K562 (cell line): ENCODE data around the gene UVRAG.

Experiments used
- EP300 ChIP-seq: IDR thresholded peaks from 2 replicates; pipeline ENCODE4 v1.6.1; 2012; ENCODE audit warnings: low read length, improper control_type of control experiment
- HDGF ChIP-seq: fragments of 450-650 bp; IDR thresholded peaks from 2 replicates; pipeline ENCODE4 v1.6.1; 2016
- KLF10 ChIP-seq: fragments of 250-450 bp; sonication (Bioruptor Pico); IDR thresholded peaks from 2 replicates; pipeline ENCODE4 v1.6.1; 2021; ENCODE audit warnings: matching md5 sums
- PCBP2 ChIP-seq: fragments of 200-400 bp; formaldehyde crosslinking; IDR thresholded peaks from 2 replicates; pipeline ENCODE4 v1.6.1; 2018; ENCODE audit warnings: low read length, low read depth, mild to moderate bottlenecking, moderate library complexity; ENCODE audit not compliant: poor library complexity, severe bottlenecking
- POLR2A ChIP-seq: fragments of 450-650 bp; conservative IDR thresholded peaks from 2 replicates; pipeline ENCODE4 v1.6.1; 2016
- PTBP1 ChIP-seq: fragments of 200-400 bp; formaldehyde crosslinking; IDR thresholded peaks from 2 replicates; pipeline ENCODE4 v1.6.1; 2017; ENCODE audit warnings: low read depth, low read length
- RBM22 ChIP-seq: fragments of 200-400 bp; formaldehyde crosslinking; IDR thresholded peaks from 2 replicates; pipeline ENCODE4 v1.6.1; 2018; ENCODE audit warnings: low read length, low read depth; ENCODE audit not compliant: poor library complexity, severe bottlenecking
- RCOR1 ChIP-seq, 2 experiments: IDR thresholded peaks; 2 replicates each; pipeline ENCODE4 v1.6.1; 2012; ENCODE audit warnings: low read depth in 2 of 2, low read length in 2 of 2, borderline replicate concordance in 1 of 2, improper control_type of control experiment in 1 of 2
- SMAD1 ChIP-seq: fragments of 150-350 bp; IDR thresholded peaks from 2 replicates; pipeline ENCODE4 v1.6.1; 2014; ENCODE audit warnings: low read length, low read depth; ENCODE audit not compliant: partially characterized antibody
- ZNF561 ChIP-seq: fragments of 450-650 bp; formaldehyde crosslinking; conservative IDR thresholded peaks from 2 replicates; pipeline ENCODE4 v1.4.0; 2020; ENCODE audit warnings: mild to moderate bottlenecking, moderate library complexity
- TF ChIP-seq, protein P1 (sequence below): fragments of 450-650 bp; IDR thresholded peaks from 2 replicates; pipeline ENCODE4 v1.6.1; 2017; ENCODE audit warnings: mild to moderate bottlenecking, moderate library complexity
- TF ChIP-seq, protein P2 (sequence below), 3 experiments: IDR thresholded peaks in 2 of 3; conservative IDR thresholded peaks in 1 of 3; 2 replicates each; pipeline ENCODE4 v1.5.1; 2011 to 2012; ENCODE audit warnings: low read length in 3 of 3, mild to moderate bottlenecking in 3 of 3, control low read depth in 2 of 3, improper control_type of control experiment in 1 of 3, inconsistent platforms in 1 of 3, low read depth in 1 of 3, mixed read lengths in 1 of 3, moderate library complexity in 1 of 3; ENCODE audit not compliant: insufficient read depth in 2 of 3
- TF ChIP-seq, protein P3 (sequence below): fragments of 450-650 bp; formaldehyde crosslinking; IDR thresholded peaks from 2 replicates; pipeline ENCODE4 v1.4.0; 2022; ENCODE audit warnings: missing genetic modification characterization
- TF ChIP-seq, protein P4 (sequence below): fragments of 450-650 bp; IDR thresholded peaks from 2 replicates; pipeline ENCODE4 v1.7.1; 2018; ENCODE audit warnings: mild to moderate bottlenecking, low read depth; ENCODE audit not compliant: partially characterized antibody

DNA sequence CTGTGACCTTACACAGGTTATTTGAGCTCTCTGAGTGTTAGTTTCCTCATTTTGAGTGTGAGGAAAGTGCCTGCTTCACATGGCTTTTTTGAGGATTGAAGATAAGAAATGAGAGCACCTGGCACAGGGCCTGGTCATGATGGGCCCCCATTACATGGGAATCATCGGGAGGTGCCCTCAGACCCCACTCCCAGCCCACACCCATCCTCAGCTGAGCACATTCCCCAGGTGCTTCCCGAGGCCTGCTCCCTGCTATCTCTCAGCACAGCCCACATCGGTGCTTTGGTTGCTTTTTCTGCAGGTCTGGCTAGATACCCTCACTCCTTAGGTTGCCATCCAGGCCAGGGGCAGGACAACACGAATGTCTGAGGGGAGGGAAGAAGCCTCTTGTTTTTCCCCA lies 29.8 kb upstream of the UVRAG start:
- TF ChIP-seq, protein P1, sequence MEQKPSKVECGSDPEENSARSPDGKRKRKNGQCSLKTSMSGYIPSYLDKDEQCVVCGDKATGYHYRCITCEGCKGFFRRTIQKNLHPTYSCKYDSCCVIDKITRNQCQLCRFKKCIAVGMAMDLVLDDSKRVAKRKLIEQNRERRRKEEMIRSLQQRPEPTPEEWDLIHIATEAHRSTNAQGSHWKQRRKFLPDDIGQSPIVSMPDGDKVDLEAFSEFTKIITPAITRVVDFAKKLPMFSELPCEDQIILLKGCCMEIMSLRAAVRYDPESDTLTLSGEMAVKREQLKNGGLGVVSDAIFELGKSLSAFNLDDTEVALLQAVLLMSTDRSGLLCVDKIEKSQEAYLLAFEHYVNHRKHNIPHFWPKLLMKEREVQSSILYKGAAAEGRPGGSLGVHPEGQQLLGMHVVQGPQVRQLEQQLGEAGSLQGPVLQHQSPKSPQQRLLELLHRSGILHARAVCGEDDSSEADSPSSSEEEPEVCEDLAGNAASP, result no peak
- TF ChIP-seq PTBP1, result no peak
- no peak for TF ChIP-seq RBM22
- TF ChIP-seq, protein P2, sequence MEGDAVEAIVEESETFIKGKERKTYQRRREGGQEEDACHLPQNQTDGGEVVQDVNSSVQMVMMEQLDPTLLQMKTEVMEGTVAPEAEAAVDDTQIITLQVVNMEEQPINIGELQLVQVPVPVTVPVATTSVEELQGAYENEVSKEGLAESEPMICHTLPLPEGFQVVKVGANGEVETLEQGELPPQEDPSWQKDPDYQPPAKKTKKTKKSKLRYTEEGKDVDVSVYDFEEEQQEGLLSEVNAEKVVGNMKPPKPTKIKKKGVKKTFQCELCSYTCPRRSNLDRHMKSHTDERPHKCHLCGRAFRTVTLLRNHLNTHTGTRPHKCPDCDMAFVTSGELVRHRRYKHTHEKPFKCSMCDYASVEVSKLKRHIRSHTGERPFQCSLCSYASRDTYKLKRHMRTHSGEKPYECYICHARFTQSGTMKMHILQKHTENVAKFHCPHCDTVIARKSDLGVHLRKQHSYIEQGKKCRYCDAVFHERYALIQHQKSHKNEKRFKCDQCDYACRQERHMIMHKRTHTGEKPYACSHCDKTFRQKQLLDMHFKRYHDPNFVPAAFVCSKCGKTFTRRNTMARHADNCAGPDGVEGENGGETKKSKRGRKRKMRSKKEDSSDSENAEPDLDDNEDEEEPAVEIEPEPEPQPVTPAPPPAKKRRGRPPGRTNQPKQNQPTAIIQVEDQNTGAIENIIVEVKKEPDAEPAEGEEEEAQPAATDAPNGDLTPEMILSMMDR (IDR thresholded peaks at IDR 0.05 in 2 of 3, conservative IDR thresholded peaks at IDR 0.05 in 1 of 3; ENCODE audit: insufficient read depth in 2 of 3, low read depth in 1 of 3, low read length in 3 of 3), result no peak
- TF ChIP-seq, protein P3, sequence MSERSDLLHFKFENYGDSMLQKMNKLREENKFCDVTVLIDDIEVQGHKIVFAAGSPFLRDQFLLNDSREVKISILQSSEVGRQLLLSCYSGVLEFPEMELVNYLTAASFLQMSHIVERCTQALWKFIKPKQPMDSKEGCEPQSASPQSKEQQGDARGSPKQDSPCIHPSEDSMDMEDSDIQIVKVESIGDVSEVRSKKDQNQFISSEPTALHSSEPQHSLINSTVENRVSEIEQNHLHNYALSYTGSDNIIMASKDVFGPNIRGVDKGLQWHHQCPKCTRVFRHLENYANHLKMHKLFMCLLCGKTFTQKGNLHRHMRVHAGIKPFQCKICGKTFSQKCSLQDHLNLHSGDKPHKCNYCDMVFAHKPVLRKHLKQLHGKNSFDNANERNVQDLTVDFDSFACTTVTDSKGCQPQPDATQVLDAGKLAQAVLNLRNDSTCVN (CRISPR knock-in tag), result no peak
- TF ChIP-seq EP300, result no peak
- TF ChIP-seq KLF10 (CRISPR knock-in tag), result no peak
- TF ChIP-seq, protein P4, sequence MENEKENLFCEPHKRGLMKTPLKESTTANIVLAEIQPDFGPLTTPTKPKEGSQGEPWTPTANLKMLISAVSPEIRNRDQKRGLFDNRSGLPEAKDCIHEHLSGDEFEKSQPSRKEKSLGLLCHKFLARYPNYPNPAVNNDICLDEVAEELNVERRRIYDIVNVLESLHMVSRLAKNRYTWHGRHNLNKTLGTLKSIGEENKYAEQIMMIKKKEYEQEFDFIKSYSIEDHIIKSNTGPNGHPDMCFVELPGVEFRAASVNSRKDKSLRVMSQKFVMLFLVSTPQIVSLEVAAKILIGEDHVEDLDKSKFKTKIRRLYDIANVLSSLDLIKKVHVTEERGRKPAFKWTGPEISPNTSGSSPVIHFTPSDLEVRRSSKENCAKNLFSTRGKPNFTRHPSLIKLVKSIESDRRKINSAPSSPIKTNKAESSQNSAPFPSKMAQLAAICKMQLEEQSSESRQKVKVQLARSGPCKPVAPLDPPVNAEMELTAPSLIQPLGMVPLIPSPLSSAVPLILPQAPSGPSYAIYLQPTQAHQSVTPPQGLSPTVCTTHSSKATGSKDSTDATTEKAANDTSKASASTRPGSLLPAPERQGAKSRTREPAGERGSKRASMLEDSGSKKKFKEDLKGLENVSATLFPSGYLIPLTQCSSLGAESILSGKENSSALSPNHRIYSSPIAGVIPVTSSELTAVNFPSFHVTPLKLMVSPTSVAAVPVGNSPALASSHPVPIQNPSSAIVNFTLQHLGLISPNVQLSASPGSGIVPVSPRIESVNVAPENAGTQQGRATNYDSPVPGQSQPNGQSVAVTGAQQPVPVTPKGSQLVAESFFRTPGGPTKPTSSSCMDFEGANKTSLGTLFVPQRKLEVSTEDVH, result no peak
- TF ChIP-seq RCOR1 (IDR thresholded peaks at IDR 0.05; ENCODE audit: borderline replicate concordance in 1 of 2, low read depth in 2 of 2, low read length in 2 of 2), result no peak
- TF ChIP-seq ZNF561, result no peak
- TF ChIP-seq HDGF, result no peak
- TF ChIP-seq SMAD1, result no peak
- no peak for TF ChIP-seq PCBP2
- no peak for TF ChIP-seq POLR2A
